Measurements from ENCODE around the gene KRTAP12-4. TPM values are rescaled to one million over a fixed set of nuclear protein-coding genes. Genes with fewer than 3 reads are reported as not detected.

Gene KRTAP12-4
- total RNA-seq, 4 donors from 2014 or later, result not detected

DNA sequence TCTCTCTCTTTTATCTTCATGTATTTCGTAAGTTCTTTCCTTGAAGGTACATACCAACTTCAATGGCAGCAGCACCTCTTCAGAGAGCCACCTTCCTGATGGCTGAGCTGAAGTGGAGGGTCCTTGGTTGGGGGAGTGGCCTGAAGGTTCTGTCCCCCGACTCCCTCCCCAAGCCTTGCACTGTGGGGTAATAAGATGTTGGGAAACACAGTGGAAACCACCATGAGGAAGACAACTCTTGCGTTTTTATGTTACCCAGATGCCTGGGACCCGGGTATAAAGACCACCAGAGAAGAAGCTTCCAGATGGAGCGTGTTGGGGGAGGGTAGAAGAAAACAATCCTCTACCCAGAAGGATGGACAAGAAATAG, 4.1 kb upstream of the KRTAP12-4 start:
- Histone ChIP-seq H3K4me1 (no peaks in the 10 kb centered on the region), H3K27ac (no peak overlapping the region), H3K27me3 (peaks cover 24% of the 10 kb centered on the region), H3K4me3 (no peak overlapping the region), H3K36me3 (no peaks in the 10 kb centered on the region), H3K9me3 (peaks cover 5% of the 10 kb centered on the region)
- TF ChIP-seq, protein P1, sequence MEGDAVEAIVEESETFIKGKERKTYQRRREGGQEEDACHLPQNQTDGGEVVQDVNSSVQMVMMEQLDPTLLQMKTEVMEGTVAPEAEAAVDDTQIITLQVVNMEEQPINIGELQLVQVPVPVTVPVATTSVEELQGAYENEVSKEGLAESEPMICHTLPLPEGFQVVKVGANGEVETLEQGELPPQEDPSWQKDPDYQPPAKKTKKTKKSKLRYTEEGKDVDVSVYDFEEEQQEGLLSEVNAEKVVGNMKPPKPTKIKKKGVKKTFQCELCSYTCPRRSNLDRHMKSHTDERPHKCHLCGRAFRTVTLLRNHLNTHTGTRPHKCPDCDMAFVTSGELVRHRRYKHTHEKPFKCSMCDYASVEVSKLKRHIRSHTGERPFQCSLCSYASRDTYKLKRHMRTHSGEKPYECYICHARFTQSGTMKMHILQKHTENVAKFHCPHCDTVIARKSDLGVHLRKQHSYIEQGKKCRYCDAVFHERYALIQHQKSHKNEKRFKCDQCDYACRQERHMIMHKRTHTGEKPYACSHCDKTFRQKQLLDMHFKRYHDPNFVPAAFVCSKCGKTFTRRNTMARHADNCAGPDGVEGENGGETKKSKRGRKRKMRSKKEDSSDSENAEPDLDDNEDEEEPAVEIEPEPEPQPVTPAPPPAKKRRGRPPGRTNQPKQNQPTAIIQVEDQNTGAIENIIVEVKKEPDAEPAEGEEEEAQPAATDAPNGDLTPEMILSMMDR (IDR thresholded peaks at IDR 0.05), result no peak
- TF ChIP-seq POLR2AphosphoS5 (IDR thresholded peaks at IDR 0.05) (no peak), EP300 (IDR thresholded peaks at IDR 0.05) (no peak), POLR2A (IDR thresholded peaks at IDR 0.05) (no peak)
- no peak for DNase-seq (ENCODE audit: low spot score in 2 of 2)
- WGBS, result 80% methylated on average over 5 of the region's 5 CpGs

DNA sequence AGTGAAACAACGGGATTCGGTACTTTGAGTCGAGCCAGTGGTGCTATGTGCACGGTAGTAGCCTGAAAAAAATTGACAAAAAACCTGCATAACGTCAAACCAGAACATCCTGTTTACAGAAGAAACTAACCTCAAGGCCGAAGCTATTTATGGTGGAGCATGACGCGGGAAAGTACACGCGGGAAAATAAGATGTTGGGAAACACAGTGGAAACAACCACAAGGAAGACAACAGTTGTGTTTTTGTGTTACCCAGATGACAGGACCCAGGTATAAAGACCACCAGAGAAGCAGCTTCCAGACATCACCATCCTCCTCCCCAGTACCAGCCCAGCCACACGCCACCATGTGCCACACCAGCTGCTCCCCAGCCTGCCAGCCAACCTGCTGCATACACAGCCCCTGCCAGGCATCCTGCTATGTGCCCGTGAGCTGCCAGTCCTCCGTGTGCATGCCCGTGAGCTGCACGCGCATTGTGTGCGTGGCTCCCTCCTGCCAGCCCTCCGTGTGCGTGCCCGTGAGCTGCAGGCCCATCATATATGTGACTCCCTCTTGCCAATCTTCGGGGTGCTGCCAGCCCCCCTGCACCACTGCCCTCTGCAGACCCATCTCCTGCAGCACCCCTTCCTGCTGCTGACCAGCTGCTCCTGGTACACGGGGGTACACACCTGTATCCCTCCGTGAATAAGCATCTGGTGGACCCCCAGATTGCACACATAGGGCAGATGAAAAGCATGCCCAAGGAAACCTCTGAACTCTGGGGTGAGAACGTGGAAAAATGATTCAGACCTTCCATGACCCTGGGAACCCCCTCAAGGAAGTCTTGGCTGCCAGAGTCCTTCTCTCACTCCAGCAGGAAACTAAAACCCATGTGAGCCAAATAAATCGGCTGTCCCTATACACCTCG, 3.4 kb upstream of the KRTAP12-4 start, which contains the start of gene KRTAP12-3:
Gene KRTAP12-3 (plus strand): TSS at position 298 of the 906 bp plus-strand sequence. CDS start 48 bp downstream, at position 346.
- H3K4me3 ChIP-seq, result no peak within 1 kb of the TSS
- DNase-seq (ENCODE audit: low spot score in 2 of 2), result no peak
- 69% methylated on average over 26 of the region's 26 CpGs for WGBS
- TF ChIP-seq EP300 (IDR thresholded peaks at IDR 0.05) (no peak), POLR2A (IDR thresholded peaks at IDR 0.05) (no peak), POLR2AphosphoS5 (IDR thresholded peaks at IDR 0.05) (no peak)
- TF ChIP-seq, protein P1 (IDR thresholded peaks at IDR 0.05), result no peak
- no peaks in the 10 kb centered on the region for H3K36me3 ChIP-seq
- H3K27ac ChIP-seq, result no peak within 1 kb of the TSS
- no peaks in the 10 kb centered on the region for H3K4me1 ChIP-seq
- H3K9me3 ChIP-seq, result peaks cover 5% of the 10 kb centered on the region
- peaks cover 24% of the 10 kb centered on the region for H3K27me3 ChIP-seq

DNA sequence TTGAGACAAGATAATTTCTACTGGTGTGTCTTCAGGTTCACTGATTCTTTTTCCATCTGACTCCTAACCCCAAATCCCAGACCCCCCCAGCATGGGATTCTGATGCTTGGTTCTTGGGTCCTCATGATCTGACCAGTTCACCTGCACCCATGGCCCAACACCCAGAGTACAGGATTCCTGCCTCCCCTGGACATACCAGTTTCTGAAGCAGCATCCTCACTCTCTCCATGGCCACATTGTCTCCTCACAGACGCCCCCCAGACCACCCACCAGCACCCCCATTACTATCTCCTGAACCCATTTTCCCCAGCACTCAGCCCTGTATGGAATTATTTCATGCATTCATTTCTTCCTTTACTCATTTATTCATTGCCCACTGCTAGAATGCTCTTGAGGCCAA, 2.4 kb upstream of the KRTAP12-4 start:
- H3K27me3 ChIP-seq, result peaks cover 24% of the 10 kb centered on the region
- H3K4me3 ChIP-seq, result no peak overlapping the region
- DNase-seq (ENCODE audit: low spot score in 2 of 2), result no peak
- H3K9me3 ChIP-seq, result peaks cover 5% of the 10 kb centered on the region
- no peaks in the 10 kb centered on the region for H3K4me1 ChIP-seq
- TF ChIP-seq, protein P1 (IDR thresholded peaks at IDR 0.05), result no peak
- TF ChIP-seq POLR2AphosphoS5 (IDR thresholded peaks at IDR 0.05) (no peak), POLR2A (IDR thresholded peaks at IDR 0.05) (no peak), EP300 (IDR thresholded peaks at IDR 0.05) (no peak)
- H3K27ac ChIP-seq, result no peak overlapping the region
- no peaks in the 10 kb centered on the region for H3K36me3 ChIP-seq
- WGBS, result 71% methylated on average over 1 of the region's 1 CpG

DNA sequence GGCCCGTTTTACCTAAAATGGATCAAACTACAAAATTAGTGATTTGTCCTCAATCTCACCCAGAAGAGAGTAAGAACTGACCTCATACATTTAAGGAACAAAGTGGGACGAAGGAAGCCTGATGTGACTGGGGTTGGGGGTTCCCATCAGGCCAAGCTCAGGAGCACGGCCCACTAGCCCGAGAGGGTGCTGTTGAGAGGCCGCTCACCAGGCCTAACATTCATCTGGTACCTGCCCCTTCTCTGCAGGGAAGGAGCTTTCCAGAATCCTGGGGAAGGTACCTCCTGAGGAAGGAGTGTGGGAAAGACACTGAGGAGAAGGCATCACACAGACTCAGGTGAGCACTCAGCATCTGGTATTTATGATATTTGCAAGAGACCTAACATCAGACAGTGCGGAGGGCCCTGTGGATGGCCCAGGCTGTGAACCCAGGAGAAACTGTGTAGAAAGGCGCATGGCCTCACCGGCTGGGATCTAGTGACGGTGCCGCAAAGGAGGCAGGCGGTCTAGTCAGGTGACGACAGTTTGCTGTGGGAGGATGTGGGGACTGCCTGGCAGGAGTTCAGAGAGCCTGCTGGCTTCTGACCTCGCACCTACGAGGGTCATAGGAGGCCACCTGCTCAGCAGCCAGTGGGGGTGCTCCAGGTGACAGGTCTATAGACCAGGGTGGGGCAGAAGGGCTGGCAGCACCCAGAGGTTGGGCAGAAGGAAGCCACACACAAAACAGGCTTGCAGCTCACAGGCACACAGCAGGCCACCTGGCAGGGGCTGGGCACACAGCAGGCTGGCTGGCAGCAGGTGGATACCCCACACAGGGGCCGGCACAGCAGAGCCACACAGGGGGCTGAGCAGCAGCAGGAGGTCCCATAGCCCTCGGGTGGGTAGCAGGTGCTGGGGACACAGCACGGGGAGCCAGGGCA, 543 bp downstream of the KRTAP12-4 start:
- Histone ChIP-seq H3K27me3 (peaks cover 35% of the 10 kb centered on the region), H3K36me3 (no peaks in the 10 kb centered on the region), H3K27ac (no peak overlapping the region), H3K9me3 (peaks cover 5% of the 10 kb centered on the region), H3K4me1 (no peaks in the 10 kb centered on the region), H3K4me3 (no peak overlapping the region)
- no peak for TF ChIP-seq POLR2A (IDR thresholded peaks at IDR 0.05)
- TF ChIP-seq, protein P1 (IDR thresholded peaks at IDR 0.05), result no peak
- no peak for TF ChIP-seq EP300 (IDR thresholded peaks at IDR 0.05)
- TF ChIP-seq POLR2AphosphoS5 (IDR thresholded peaks at IDR 0.05), result no peak
- WGBS, result 85% methylated on average over 12 of the region's 17 CpGs
- no peak for DNase-seq (ENCODE audit: low spot score in 2 of 2)

Measured in suprapubic skin (tissue), 4 donors.